NCI-H345 treated with DMSO at 0.1 percent for 48 hours (cell line): ENCODE data around the gene IQUB.
A peak's percentile ranks its signal among the peaks of the same experiment; 100 is the strongest.
"Not testable (repeated sequence)": the region's sequence is repeated elsewhere in the genome, so short reads cannot be mapped to it uniquely, and the experiment has no call there.

Experiments used
- DNase-seq: peaks from one replicate; lab custom pipeline; 2025; ENCODE audit not compliant: unreplicated experiment; lab: John Stamatoyannopoulos, UW

IQUB gene

GRCh38 chr7:123494193-123494796, 40.1 kb downstream of the IQUB start:
- peak; percentile 4 for DNase-seq

DNA sequence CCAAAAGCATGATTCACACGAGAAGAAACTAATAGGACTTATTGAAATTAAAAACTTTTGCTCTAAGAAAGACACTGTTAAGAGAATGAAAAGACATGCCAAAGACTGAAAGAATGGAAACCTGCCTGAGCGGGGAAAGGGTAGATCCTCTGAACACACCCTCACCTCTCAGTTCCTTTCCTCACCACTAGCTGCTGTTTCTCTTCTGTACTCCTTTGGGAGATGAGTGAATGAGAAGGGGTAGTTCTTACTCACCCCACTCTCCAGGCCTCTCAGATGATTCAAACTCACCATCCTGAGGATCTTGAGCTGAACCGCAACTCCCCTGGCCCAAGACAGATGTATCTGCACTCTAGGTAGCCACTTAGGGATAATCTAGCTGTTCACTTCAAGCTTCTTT, 41.9 kb downstream of the IQUB start:
- DNase-seq, result no peak

DNA sequence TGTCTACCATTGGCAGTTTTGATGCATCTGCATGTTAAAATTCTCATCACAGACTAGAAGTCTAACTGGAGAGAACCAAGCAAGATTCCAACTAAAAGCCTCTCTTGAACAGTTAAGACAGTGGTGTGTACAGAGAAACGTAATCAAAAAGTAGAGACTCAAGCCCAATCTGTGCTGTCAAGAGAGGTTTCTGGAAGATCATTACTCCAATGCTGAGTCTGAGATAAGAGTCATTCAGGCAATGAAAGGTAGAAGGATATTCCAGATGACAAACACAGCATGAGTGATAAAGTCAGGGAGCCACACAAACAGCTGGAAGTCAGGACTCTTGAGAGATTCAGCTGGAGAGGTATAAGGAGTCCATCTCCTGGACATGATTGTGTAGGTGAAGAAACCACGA, 48.7 kb downstream of the IQUB start:
- DNase-seq, result no peak

GRCh38 chr7:123485187-123485586, 49.2 kb downstream of the IQUB start:
- no peak for DNase-seq

DNA sequence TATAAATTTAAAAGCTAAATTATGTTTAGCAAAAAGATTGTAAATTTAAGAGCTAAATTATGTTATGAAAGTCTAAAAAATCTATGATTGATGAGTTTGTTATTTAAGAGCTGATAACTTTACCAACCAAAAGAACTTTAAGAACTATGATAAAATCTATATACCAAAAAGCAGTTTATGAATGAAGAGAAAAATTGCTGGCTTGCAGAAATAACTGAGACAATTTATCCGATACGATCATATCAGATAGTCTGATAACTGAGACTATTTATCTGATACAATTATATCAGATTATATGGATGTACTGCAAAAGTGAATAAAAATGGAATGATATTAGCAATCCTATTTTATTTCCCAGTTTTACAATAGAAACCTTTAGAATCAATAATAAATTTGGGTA, 50.2 kb downstream of the IQUB start:
- DNase-seq, result no peak

GRCh38 chr7:123480107-123480506, 54.3 kb downstream of the IQUB start:
- no peak for DNase-seq

DNA sequence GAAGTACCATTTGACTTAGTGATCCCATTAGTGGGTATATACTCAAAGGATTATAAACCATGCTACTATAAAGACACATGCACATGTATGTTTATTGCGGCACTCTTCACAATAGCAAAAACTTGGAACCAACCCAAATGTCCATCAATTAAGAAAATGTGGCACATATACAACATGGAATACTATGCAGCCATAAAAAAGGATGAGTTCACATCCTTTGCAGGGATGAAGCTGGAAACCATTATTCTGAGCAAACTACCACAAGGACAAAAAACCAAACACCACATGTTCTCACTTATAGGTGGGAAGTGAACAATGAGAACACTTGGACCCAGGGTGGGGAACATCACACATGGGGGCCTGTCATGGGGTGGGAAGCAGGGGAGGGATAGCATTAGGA, 56.3 kb downstream of the IQUB start:
- DNase-seq, result not testable (repeated sequence)

DNA sequence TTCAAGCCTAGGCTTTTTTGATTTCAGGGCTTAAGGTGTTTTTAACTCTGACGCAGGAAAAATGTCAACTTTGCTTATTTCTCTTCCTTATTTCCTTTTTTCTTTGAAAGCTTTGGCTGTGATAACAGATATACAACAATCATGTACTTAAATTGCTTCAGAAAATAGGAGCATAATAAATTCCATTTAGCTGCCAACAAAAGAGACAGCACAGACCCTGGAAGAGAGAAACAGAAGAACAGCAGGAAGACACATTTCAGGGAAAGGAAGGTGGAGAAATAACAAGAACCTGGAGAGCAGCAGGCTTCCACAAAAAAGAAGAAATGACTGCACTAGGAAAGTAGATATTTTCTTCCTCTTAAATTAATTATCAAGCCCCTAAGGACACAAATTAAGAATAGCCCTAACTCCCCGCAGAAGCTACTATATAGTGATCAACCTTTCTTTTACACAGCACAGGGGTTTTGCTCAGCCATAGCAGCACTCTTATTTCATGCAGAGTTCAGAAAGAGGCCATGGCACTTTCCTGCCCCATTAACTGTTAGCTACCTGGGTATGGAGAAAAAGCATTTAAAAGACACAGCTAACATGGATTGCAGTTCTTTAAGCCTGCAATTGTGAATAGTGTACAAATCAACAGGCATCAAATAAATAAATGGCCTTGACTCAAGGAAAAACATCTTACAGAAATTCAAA, 61.5 kb downstream of the IQUB start:
- no peak for DNase-seq

DNA sequence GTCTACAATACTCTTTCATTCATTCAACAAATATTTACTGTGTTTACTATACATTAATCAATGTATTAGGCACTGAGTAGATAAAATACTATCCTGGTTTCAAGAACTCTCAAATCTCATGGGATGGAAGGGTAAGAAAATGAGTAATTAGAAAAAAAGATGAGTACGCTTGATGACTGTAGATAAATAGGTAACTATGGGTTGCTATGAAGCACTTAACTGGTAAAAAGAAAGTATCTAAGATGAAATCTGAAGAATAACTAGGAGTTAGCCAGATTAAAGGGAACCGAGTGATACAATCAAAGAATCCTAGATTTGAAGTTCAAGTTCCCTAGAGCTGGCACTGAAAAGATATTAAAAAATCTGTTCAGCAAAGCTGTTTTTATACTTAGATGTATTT, 62.1 kb downstream of the IQUB start:
- no peak for DNase-seq

DNA sequence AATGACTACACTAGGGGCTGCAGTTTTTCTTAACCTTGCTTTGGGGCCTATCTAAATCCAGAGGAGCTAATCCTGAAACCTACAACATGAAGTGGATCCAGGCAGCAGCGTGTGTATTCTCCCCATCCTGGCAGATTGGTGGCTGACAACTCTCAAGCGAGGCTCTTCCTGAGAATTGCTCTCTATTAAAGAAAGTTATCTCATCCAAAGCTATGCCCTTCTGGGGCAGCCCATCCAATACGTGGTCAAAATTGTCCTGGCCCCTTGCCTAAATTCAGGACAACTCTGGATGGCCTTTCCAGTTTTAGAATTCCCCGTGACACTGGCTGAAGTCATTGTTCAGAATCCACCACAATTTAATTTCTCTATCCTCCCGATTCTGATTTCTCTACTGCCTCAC, 66.1 kb downstream of the IQUB start:
- no peak for DNase-seq

DNA sequence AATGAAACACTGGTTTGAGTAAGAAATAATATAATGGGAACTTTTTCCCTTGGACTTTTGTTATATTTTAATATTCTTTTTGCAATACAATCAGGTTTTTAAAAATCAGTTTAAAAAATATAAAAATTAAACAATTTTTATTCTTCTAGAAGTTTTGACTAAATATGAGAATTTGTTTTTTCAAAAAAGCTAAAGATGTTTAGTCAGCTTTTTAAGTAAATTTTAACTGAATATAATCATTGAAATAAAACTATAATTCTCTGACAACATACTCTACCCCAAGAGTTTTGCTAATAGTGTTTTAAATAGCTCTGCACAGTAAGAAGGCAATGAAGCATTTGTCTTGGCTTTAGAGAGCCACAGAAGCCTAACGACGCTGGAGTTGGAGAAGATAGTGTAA, 70.5 kb downstream of the IQUB start:
- DNase-seq, result no peak

DNA sequence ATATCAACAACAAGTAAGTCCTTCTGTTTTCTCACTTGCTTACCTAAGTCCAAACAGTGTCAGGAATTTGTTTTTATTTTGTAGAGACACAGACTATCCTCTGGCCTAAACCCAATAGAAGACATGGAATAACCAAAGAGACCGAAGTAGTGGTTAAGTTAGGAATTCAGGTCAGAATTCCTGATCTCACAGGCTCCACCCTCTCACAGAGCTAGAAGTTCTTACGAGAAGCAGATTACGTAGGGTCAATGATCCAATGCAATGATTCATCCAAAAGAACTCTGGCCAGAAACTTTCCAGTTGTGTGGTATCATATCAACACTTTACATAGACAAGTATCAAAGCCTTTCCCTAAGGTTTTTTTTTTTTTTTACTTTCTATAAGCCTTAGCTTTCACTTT, 73.8 kb downstream of the IQUB start:
- no peak for DNase-seq

- no peak for DNase-seq
These were observed 78.4 kb downstream of the IQUB start for GRCh38 chr7:123455965-123456470.

DNA sequence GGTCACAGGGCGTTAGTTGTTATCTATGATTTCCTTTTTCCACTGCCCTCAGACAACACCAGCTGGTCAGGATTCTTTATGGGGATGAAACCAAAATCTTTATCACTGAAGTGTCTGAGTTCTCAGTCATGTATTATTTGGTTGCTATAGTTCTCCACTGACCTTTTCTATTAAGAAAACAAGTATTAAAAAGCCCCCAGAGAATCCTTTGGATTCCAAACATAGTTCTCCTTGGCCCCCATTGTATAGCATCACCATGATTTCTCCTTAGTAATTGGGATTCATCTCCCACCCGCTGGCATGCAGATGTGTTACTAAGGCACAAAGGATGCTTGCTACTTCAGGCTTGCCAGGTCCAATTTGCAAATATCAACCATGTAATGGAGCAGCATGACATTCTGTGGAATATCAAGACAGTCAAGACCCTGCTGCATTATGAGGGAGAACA, 94.3 kb downstream of the IQUB start:
- DNase-seq, result no peak

DNA sequence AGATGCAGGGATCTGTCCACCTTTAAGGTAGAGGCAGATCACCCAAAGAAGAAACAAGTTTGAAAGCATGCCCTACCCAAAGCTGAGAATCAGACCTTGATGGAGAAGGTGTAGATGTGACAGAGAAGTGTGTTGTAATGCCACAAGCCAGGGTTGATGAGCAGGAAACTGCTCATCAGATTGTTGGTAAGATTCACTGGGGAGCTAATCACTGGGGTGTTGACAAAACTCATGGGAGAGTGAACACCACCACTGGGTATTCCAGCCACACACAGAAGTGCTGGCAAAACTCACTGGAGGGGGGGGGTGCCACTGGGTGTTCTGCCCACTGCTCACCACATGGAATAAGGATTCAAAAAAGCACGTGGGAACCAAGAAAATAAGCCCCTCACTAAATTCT, 95.2 kb downstream of the IQUB start:
- DNase-seq, result no peak

DNA sequence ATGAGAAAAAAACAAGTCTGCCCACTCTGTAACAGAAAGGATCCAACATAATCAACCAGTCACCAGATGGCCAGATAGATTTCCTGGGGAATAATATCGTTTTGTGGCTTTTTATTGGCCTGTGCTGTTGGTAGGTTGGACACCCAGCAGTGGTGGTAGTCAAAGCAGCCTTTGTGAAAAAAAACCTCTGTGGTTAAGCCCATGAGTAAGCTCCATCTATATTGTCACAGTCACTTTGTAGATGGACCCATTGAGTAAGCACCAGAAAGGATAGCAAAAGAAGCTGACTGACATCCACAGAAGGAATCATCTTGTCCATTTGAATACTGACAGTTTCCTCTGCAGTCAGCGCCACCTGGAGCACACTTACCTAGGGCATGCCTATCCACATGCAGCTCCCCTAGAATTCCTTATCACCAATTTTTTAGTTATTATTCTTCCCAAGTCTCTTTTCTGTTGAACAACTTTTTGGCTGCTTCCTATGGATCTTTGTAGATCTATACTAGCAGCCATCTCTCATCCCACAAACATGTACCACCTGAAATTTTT, 96.9 kb downstream of the IQUB start:
- DNase-seq, result no peak

GRCh38 chr7:123435080-123435700, 99.2 kb downstream of the IQUB start:
- no peak for DNase-seq

GRCh38 chr7:123433665-123434064, 100.7 kb downstream of the IQUB start:
- no peak for DNase-seq

DNA sequence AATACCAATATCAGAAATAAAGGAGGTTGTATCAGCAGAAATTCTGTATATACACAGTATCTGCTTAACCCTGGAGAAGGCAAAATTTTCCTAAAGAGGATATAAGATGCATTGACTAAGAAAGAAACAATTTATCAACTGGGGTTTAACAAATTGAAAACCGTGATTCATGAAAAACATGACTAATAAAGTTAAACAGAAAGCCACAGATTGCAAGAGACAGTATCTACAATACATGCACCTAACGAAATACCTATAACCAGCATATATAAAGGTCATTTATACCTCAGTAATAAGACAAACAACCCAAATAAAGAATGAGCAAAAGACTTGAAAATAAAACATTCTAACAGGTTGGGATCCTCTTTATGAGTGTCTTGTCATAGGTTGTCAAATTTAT, 101.8 kb downstream of the IQUB start:
- DNase-seq, result no peak

DNA sequence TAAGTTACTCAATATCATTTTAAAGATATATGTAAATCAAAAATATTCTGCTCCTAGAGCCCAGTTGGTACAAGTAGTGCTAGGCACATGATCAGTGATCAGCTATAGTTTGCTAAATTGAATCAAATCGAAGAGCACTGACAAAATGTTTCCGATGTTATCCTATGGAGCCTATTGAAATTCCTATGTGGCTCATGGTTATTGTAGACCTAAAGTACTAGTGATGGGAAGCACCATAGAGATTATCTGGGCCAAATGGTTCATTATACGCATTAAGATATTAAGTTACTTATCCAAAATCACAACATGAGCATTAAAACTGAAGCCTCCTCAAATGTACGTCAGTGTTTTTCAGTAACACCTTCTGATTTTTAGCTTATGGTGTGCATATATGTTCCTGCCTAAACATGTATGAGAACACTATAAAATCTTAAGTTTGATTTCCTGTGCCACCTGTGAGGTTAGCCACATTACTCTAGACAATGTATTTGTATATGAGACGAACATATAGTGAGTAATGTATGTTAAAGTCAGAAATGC, 103.2 kb downstream of the IQUB start:
- no peak for DNase-seq

DNA sequence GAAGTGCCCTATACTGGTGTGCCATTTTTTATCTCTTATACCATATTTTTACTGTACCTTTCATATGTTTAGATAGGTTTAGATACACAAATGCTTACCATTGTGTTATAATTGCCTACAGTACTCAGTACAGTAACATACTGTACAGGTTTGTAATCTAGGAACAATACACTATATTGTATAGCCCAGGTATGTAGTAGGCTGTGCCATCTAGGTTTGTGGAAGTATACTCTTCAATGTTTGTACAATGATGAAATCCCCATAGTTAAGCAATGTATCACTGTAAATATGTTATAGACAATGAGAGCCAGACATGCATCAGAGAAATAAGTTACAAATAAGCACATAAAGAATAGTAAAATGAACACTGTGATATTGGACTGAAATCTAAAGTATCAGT, 109.1 kb downstream of the IQUB start:
- DNase-seq, result no peak

DNA sequence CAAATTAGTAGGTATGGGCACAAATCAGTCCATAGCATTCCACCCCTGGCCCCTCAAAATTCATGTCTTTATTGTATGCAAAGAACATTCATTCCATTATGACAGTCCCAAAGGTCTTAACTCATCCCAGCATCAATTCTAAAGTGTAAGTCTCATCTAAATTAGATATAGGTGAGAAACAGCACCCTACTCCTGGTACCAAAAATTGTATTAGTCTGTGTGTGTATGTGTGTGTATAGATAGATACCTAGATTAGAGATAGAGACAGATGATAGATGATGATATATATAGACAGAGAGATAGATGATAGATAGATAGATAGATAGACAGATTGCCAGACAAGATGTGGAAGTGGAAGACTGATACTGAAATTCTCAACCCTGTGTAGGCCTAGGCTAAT, 109.9 kb downstream of the IQUB start:
- no peak for DNase-seq
